IMR-90 (cell line): Measurements from ENCODE around the gene MTG1. TPM values are rescaled to one million over a fixed set of nuclear protein-coding genes. Genes with fewer than 3 reads are reported as not detected.
"Not testable (repeated sequence)": the region's sequence is repeated elsewhere in the genome, so short reads cannot be mapped to it uniquely, and the experiment has no call there.

Source experiments
- ATAC-seq: fragments of 200-7000 bp; cut with Tn5 transposase; 2 replicates; pipeline ENCODE4 v1.9.1; 2020; ENCODE audit warnings: low read depth, mild to moderate bottlenecking, moderate library complexity
- BruUV-seq: library from RNA; stranded (reverse); fragments of 400-500 nt; replicated peaks from 2 replicates; lab custom pipeline; 2021; lab: Mats Ljungman, UMichigan
- CTCF ChIA-PET: fragments of 300-600 bp; formaldehyde crosslinking; extraction: SDS; loops from one replicate; lab custom pipeline; 2021; ENCODE audit warnings: antibody characterized with exemption; lab: Yijun Ruan, JAX
- POLR2A ChIA-PET: fragments of 300-600 bp; sonication (Branson Sonifier 250); formaldehyde crosslinking; loops from one replicate; lab custom pipeline; 2022; ENCODE audit warnings: antibody characterized with exemption; ENCODE audit not compliant: unreplicated experiment; lab: Charles Lee
- DNase-seq: peaks from one replicate; pipeline ENCODE4 v3.0.0; 2013
- H2AFZ ChIP-seq: replicated peaks from 2 replicates; pipeline ENCODE3; 2013; ENCODE audit warnings: low read length, mild to moderate bottlenecking; ENCODE audit not compliant: poor library complexity
- H2AK5ac ChIP-seq: 2 replicates; pipeline ENCODE4 v1.6.1; 2013; ENCODE audit warnings: low read depth, low read length, inconsistent platforms
- H2AK9ac ChIP-seq: replicated peaks from 2 replicates; pipeline ENCODE3; 2013; ENCODE audit warnings: mild to moderate bottlenecking, low read depth, low read length, moderate library complexity; ENCODE audit not compliant: poor library complexity
- H2BK120ac ChIP-seq: 2 replicates; pipeline ENCODE4 v1.6.1; 2013; ENCODE audit warnings: low read depth, low read length, inconsistent platforms
- H2BK15ac ChIP-seq: 3 replicates; pipeline ENCODE4 v1.6.1; 2013; ENCODE audit warnings: low read depth, low read length, inconsistent platforms
- H2BK20ac ChIP-seq: 2 replicates; pipeline ENCODE4 v1.6.1; 2013; ENCODE audit warnings: low read depth, mild to moderate bottlenecking, inconsistent platforms, low read length, moderate library complexity
- H2BK5ac ChIP-seq: 2 replicates; pipeline ENCODE4 v1.6.1; 2013; ENCODE audit warnings: mild to moderate bottlenecking, low read depth, low read length, inconsistent platforms; ENCODE audit not compliant: poor library complexity, severe bottlenecking
- H3K14ac ChIP-seq: replicated peaks from 2 replicates; pipeline ENCODE4 v1.6.1; 2013; ENCODE audit warnings: low read depth, low read length, inconsistent platforms
- H3K18ac ChIP-seq: 2 replicates; pipeline ENCODE4 v1.6.1; 2013; ENCODE audit warnings: low read depth, low read length, control low read depth
- H3K23ac ChIP-seq: 2 replicates; pipeline ENCODE4 v1.6.1; 2013; ENCODE audit warnings: low read depth, low read length, inconsistent platforms
- H3K27ac ChIP-seq: 2 replicates; pipeline ENCODE4 v1.5.1; 2013; ENCODE audit warnings: mild to moderate bottlenecking, control low read depth, low read length; ENCODE audit not compliant: insufficient read depth
- H3K27me3 ChIP-seq: 2 replicates; pipeline ENCODE4 v1.6.1; 2013; ENCODE audit warnings: low read length; ENCODE audit not compliant: control insufficient read depth, insufficient read depth
- H3K36me3 ChIP-seq: 2 replicates; pipeline ENCODE4 v1.6.1; 2013; ENCODE audit warnings: low read length, mixed read lengths; ENCODE audit not compliant: control insufficient read depth, insufficient read depth
- H3K4ac ChIP-seq: 2 replicates; pipeline ENCODE4 v1.6.1; 2013; ENCODE audit warnings: low read depth, low read length, inconsistent platforms
- H3K4me1 ChIP-seq: 2 replicates; pipeline ENCODE4 v1.6.1; 2013; ENCODE audit warnings: low read length, mixed read lengths; ENCODE audit not compliant: control insufficient read depth, insufficient read depth
- H3K4me2 ChIP-seq: 2 replicates; pipeline ENCODE4 v1.6.1; 2013; ENCODE audit warnings: low read depth, mild to moderate bottlenecking, control low read depth, low read length, moderate library complexity
- H3K4me3 ChIP-seq: 2 replicates; pipeline ENCODE4 v1.5.1; 2013; ENCODE audit warnings: low read depth, mild to moderate bottlenecking, control low read depth, low read length, moderate library complexity; ENCODE audit not compliant: insufficient read depth
- H3K56ac ChIP-seq: 2 replicates; pipeline ENCODE4 v1.6.1; 2013; ENCODE audit warnings: low read length, inconsistent platforms; ENCODE audit not compliant: insufficient read depth; ENCODE audit errors: extremely low read depth
- H3K79me1 ChIP-seq, 2 experiments: 2 replicates each; pipeline ENCODE4 v1.6.1; 2013; ENCODE audit warnings: low read length in 2 of 2, inconsistent platforms in 1 of 2, low read depth in 1 of 2
- H3K9ac ChIP-seq: 2 replicates; pipeline ENCODE4 v1.6.1; 2013; ENCODE audit warnings: low read depth, low read length, control low read depth
- H3K9me1 ChIP-seq: 2 replicates; pipeline ENCODE4 v1.6.1; 2013; ENCODE audit warnings: low read length, inconsistent platforms; ENCODE audit not compliant: insufficient read depth
- H3K9me3 ChIP-seq: 2 replicates; pipeline ENCODE4 v1.6.1; 2013; ENCODE audit warnings: low read length; ENCODE audit not compliant: control insufficient read depth, insufficient read depth
- H4K20me1 ChIP-seq: 2 replicates; pipeline ENCODE4 v1.6.1; 2013; ENCODE audit warnings: low read length, inconsistent platforms; ENCODE audit not compliant: insufficient read depth
- H4K5ac ChIP-seq: 2 replicates; pipeline ENCODE4 v1.6.1; 2013; ENCODE audit warnings: mild to moderate bottlenecking, low read depth, low read length, control low read depth
- H4K8ac ChIP-seq, 2 experiments: 2 replicates each; pipeline ENCODE4 v1.6.1; 2013; ENCODE audit warnings: low read depth in 2 of 2, low read length in 2 of 2, control low read depth in 1 of 2, inconsistent platforms in 1 of 2
- H4K91ac ChIP-seq: 2 replicates; pipeline ENCODE4 v1.6.1; 2013; ENCODE audit warnings: low read depth, low read length, inconsistent platforms; ENCODE audit not compliant: insufficient read depth
- RAD21 ChIP-seq: IDR thresholded peaks from 2 replicates; pipeline ENCODE4 v1.6.1; 2012; ENCODE audit warnings: low read length, improper control_type of control experiment
- WGBS, 2 experiments: methylation state at CpG; one replicate each; pipeline versions ENCODE4 v1.1.5 to v1.1.7; 2013; ENCODE audit warnings: missing lambda C conversion rate in 2 of 2; ENCODE audit not compliant: insufficient read length in 1 of 2; ENCODE audit errors: extremely low coverage in 2 of 2; 5-methylcytosine and 5-hydroxymethylcytosine counted together
- dilution Hi-C: fragments of 300-500 bp; cut with HindIII; formaldehyde crosslinking; loops from one replicate; pipeline ENCODE4 v1.14.3; 2018; ENCODE audit warnings: low sequenced_read_pairs; ENCODE audit not compliant: unreplicated experiment
- in situ Hi-C: fragments of 300-500 bp; cut with MboI; formaldehyde crosslinking; loops from 3 replicates; pipeline ENCODE4 v1.14.3; 2019; ENCODE audit warnings: low sequenced_read_pairs, inconsistent platforms, mixed read lengths
- intact Hi-C: fragments of 100-400 bp; cut with micrococcal nuclease; formaldehyde crosslinking; loops from 2 replicates; pipeline ENCODE4 v1.10.0; 2022
- polyA plus RNA-seq, 3 experiments: library from polyadenylated mRNA; depleted of rRNA; stranded (reverse); fragments of >200 nt; gene quantifications; 2 replicates each; pipeline ENCODE4 v1.2.3, GENCODE V29; 2012; ENCODE audit warnings: low replicate concordance in 1 of 3
- total RNA-seq: library from RNA; depleted of rRNA; stranded (reverse); fragments of >200 nt; gene quantifications from 2 replicates; pipeline ENCODE4 v1.2.3, GENCODE V29; 2012

The MTG1 gene
- total and polyA plus RNA-seq, 2 of the 4 experiments (the other 2 are of a cell fraction): 38.5 to 64.8 TPM

- in situ Hi-C loops: no loop called here
- Histone ChIP-seq H3K27ac (no peak overlapping the region), H3K18ac (no peak overlapping the region), H2AK5ac (no peak overlapping the region), H2AK9ac (no peak overlapping the region), H2BK20ac (no peak overlapping the region), H3K56ac (no peak overlapping the region), H3K23ac (no peak overlapping the region), H3K27me3 (no peaks in the 10 kb centered on the region), H3K14ac (no peak overlapping the region), H2AFZ (no peak overlapping the region), H4K91ac (no peak overlapping the region), H3K79me1 (peaks cover 6 to 22% of the 10 kb centered on the region in 2 experiments; a peak in 3 of 4 replicates), H3K4me1 (peaks cover 10% of the 10 kb centered on the region), H3K4me3 (no peak overlapping the region), H3K9ac (no peak overlapping the region), H3K4me2 (no peak overlapping the region), H2BK120ac (no peak overlapping the region), H3K9me1 (peaks cover 8% of the 10 kb centered on the region; the same call in 1 of the 2 replicates), H4K5ac (no peak overlapping the region), H3K36me3 (peaks cover 3% of the 10 kb centered on the region; the same call in 1 of the 2 replicates), H3K4ac (no peak overlapping the region), H4K20me1 (no peaks in the 10 kb centered on the region), H2BK5ac (no peak overlapping the region), H2BK15ac (no peak overlapping the region), H3K9me3 (no peaks in the 10 kb centered on the region), H4K8ac (no peak overlapping the region)
- no TSS peak for BruUV-seq
- WGBS, 2 experiments: 90% methylated on average over 2 of the region's 12 CpGs; no CpG with 5 or more reads in 1 of the 2 experiments
- DNase-seq (no peak), ATAC-seq (no peak)
- ChIA-PET CTCF (no interaction called here), POLR2A (no interaction called here)
- no peak for TF ChIP-seq RAD21
- intact Hi-C loops: loop anchor here (10.0 kb wide), 1 partner anchor 51 kb away; no protein-coding TSS in a partner anchor
- dilution Hi-C loops: no loop called here
Measured at GRCh38 chr10:133375357-133376115, 18.4 kb upstream of the MTG1 start.

GRCh38 chr10:133376183-133376582, 17.8 kb upstream of the MTG1 start:
- H4K8ac ChIP-seq, in situ Hi-C loops, H2BK20ac ChIP-seq, H4K5ac ChIP-seq, H3K18ac ChIP-seq, H2AK5ac ChIP-seq, H2BK120ac ChIP-seq, H3K56ac ChIP-seq, H3K27ac ChIP-seq, dilution Hi-C loops, H4K91ac ChIP-seq, H3K4me3 ChIP-seq, H3K23ac ChIP-seq, H3K27me3 ChIP-seq, H3K9ac ChIP-seq, H2BK15ac ChIP-seq, H3K4me1 ChIP-seq, DNase-seq, H3K4me2 ChIP-seq, H3K14ac ChIP-seq, H4K20me1 ChIP-seq, POLR2A ChIA-PET, H2BK5ac ChIP-seq, H3K9me3 ChIP-seq, CTCF ChIA-PET, H3K36me3 ChIP-seq, H3K9me1 ChIP-seq, H3K4ac ChIP-seq, BruUV-seq, H2AFZ ChIP-seq, H2AK9ac ChIP-seq, ATAC-seq: not testable (repeated sequence)
- intact Hi-C loops: loop anchor here (10.0 kb wide), 1 partner anchor 51 kb away; no protein-coding TSS in a partner anchor
- H3K79me1 ChIP-seq: peaks cover 6 to 22% of the 10 kb centered on the region in 2 experiments; a peak in 3 of 4 replicates
- WGBS, 2 experiments: no CpG with 5 or more reads among the region's 5 CpGs
